ENCODE results near the gene FAM20A.
"Not testable (repeated sequence)": the region's sequence is repeated elsewhere in the genome, so short reads cannot be mapped to it uniquely, and the experiment has no call there.

Gene FAM20A

DNA sequence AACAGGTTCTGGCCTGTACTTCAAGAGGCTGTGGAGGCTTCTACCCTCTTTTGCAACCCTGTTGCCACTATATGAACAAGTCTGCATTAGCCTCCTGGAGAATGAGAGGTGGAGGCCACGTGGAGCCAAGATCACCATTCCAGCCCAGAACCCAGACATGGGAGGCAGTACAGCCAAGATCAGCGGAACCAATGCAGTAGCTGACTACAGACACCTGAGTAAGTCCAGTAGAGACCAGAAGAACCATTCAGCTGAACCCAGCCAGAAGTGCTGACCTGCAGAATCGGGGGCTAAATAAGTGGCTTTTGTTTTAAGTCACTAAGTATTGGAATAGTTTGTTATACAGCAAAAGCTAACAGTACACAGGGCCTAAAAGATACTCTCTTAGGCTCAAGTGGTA, 12.1 kb downstream of the FAM20A start:
- DNase-seq (ENCODE audit: low spot score), result no peak

DNA sequence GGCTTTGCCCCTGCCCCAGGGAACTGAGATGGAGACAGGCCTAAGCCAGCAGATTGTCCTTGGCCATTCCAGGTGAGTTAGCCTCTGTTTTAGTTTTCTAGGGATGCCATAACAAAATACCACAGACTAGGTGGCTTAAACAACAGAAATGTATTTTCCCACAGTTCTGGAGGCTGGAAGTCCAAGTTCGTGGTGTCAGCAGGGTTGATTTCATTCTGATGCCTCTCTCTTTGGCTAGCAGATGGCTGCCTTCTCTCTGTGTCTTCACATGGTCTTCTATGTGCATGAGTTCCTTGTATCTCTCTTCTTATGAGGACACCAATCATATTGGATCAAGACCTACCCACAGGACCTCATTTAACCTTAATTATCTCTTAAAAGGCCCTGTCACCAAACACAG, 12.8 kb downstream of the FAM20A start:
- no peak for DNase-seq (ENCODE audit: low spot score)

DNA sequence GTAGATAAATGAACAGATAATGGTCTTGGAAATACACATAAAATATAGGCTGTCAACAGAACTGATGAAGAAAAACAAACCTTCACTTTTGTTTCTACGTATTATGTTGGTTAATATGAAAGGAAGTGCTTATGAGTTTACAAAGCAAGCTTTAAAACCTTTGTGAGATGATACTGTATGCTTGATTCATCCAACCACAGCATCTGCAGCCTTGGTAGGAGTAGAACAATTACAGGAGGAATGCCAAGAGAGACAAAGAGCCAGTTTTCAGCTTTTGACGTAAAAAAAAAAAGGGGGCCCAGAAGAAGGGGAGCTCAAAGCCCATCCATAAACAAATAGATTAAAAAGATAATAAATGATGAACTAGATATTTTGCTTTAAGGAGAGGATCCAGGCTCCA, 13.3 kb downstream of the FAM20A start:
- no peak for DNase-seq (ENCODE audit: low spot score)

GRCh38 chr17:68587026-68587425, 14.1 kb downstream of the FAM20A start:
- DNase-seq (ENCODE audit: low spot score), result no peak

DNA sequence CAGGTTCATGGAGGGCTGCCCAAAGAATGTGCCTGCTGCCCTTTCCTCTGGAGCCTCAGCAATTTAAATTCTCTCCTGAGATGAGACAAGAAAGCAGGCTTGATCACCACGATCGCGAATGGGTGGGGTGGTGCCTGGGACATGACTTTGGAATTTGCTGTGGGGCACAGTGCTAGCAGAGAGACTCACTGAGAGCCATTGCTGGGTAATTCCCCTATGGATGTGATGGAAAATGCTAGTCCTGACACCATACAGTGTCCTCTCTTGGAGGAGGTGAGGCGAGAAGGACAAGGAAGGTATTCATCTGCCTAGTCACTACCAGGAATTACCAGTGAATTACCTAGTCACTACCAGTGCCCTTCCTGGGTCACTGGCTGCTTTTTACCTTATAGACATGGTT, 15.5 kb downstream of the FAM20A start:
- no peak for DNase-seq (ENCODE audit: low spot score)

DNA sequence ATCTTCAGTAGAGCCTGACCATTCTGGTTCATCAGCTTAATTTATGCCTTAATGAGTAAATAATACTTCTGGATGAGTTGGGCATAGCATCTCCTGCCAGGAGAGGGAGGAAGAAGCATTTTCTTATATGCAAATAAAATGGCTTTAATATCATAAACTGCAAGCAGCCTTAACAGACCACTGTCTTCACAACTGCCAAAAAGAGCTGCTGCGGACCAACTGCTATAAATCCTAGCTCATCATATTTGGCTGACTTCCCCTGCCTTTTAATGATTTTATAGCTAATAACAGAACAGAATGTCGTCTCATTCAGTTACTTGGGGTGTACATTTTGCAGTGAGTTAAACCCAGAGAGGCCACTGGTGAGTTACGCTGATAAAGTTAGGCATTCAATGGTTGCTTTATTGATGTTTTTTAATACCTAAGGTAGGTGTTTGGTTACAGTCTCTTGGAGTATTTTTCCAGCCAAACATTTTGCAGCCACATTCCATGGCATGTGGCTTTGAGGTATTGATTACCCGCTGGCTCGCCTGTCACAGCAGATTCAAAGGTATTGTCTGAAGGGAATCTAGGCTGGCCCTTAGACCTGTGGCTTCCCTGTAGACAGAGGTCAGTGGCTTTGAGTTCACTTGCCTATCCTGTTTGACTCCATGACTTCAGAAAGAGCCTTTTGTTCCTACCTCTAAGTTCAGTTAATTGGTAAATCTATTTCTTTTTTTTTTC, 16.4 kb downstream of the FAM20A start:
- DNase-seq (ENCODE audit: low spot score), result no peak

DNA sequence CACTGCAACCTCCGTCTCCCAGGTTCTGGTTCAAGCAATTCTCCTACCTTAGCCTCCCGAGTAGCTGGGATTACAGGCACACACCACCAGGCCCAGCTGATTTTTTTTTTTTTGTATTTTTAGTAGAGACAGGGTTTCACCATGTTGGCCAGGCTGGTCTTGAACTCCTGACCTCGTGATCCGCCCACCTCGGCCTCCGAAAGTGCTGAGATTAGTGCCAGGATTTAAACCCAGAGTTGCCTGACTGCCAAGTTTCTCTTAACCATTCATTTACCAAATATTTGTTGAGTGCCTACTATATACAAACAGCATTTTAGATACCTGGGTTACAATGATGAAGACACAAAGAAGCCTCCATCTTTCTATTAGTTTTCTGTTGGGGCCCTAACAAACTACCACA, 18.3 kb downstream of the FAM20A start:
- not testable (repeated sequence) for DNase-seq (ENCODE audit: low spot score)

DNA sequence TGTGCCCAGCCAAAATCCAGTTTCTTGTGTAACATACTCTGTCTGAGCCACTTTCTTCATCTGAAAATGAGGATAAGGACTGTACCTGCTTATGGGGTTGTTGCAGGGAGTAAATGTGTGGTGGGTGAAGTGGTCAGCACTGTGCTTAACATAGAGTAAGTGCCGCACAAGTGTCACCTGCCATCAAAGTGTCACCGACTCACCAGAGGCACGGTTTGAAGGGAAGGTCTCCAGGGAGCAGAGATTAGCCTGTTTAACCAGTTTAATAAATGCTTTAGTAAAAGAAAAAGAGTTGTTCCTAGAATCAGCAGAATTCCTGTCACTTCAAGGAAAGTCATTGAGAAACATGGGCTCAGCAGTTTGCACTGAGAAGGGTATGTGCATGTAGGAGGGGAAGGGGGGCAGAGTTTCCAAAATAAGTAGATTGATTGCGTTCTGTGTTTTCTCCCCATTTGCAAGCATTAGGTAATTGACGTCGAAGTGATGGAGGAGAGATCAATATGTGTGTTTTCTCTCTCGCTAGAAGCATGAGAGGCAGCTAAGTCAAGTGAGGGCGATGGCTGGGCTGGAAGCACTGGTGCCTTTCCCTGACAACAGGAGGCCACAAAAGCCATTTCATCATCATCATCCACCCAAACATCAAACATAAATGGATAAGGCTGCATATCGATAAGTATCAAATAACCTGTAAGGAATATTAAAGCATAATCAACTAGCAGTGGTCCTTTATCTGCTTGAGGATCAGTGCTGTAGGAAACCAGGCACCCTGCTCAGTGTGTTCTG, 19.1 kb downstream of the FAM20A start:
- no peak for DNase-seq (ENCODE audit: low spot score)

DNA sequence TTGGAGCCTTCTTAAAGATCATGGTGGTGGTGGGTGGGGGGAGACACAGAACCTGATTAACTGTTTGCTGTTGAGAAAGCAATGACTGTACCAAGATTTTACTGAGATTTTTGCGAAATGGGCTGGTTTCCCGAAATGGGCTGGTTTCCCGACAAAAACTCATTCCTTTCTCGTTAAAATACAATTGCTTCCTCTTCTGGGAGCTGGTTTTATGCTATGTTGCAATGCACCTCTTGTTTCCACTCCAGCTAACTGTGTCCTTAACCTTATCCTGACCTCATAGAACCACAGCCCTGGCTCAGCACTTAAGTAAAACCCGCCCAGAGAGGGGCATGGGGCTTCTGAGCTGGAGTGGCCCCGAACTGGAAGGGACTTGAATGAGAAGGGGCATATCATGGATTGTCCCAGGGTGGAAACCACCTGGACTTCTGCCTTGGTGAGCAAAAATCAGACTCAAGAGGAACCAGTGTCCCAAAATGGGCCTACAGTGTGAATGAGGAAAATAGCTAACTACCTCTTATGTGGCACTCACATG, 20.9 kb downstream of the FAM20A start:
- peak; percentile 20 for DNase-seq (ENCODE audit: low spot score)

DNA sequence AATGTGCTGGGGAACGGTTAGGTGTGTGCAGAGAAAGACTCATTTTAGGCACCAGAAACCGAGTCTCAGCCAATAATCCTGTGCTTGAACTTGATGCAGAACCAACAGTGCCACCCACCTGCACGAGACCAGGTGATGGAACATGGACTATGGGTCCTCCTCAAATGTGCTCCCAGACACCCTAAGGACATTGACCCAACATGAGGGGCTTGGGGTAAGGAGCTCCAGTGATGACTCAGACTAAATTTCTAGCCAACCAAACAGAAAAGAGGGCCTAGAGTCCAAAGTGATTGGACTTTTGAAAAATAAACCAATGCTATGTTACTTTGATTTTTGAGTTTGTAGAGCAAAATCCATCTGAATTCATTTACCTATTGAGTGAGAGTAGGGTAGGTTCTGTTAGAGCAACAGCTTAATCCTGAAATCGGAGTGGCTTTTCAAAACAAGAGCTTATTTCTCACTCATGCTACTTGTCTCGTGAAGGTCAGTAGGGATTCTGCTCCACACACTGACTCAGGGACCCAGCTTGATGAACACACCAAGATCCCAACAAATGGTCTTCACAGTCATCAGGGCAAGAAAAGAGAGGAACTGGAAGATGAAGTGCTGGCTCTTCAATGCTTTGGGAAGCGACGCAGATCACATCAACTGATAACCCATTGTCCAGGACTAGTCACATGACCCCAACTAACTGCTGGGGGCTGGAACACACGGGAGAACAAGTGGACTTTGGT, 21.8 kb downstream of the FAM20A start:
- no peak for DNase-seq (ENCODE audit: low spot score)

- no peak for DNase-seq (ENCODE audit: low spot score)
Observed at GRCh38 chr17:68578236-68578635, 22.9 kb downstream of the FAM20A start.

GRCh38 chr17:68577497-68577821, 23.7 kb downstream of the FAM20A start:
- DNase-seq (ENCODE audit: low spot score), result no peak

- peak; percentile 70 for DNase-seq (ENCODE audit: low spot score)
Observed at GRCh38 chr17:68576811-68577496, 24.2 kb downstream of the FAM20A start.

DNA sequence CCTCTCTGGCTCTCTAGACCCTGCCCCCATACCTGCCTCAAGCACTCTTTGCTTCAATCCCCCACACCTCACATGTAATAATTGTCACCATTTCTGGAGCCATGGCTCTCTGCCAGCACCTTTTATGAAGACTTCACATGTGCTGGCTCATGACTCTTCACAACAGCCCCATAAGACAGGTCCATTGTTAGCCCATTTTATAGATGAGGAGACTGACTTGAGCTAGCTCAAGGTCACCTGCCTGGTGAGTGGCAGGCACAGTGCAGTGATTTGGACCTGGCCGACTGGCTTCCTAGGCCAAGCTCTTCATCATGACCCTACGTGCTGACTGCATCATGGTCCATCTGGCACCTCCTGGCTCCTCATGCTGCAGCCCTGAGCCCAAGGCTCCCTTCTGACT, 25.0 kb downstream of the FAM20A start:
- DNase-seq (ENCODE audit: low spot score), result no peak

DNA sequence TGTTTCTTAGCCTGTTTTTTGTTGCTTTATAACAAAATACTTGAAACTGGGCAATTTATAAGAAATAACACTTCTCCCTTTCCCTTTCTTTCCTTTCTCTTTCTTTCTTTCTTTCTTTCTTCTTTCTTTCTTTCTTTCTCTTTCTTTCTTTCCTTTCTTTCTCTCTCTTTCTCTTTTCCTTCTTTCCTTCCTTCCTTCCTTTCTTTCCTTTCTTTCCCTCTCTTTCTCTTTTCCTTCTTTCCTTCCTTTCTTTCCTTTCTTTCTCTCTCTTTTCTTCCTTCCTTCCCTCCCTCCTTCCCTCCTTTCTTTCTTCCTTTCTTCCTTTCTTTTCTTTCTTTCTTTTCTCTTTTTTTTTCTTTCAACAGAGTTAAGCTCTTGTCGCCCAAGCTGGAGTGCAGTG, 27.8 kb downstream of the FAM20A start:
- DNase-seq (ENCODE audit: low spot score), result no peak

GRCh38 chr17:68572138-68572842, 28.9 kb downstream of the FAM20A start:
- no peak for DNase-seq (ENCODE audit: low spot score)

- no peak for DNase-seq (ENCODE audit: low spot score)
Observed at GRCh38 chr17:68570526-68570925, 30.6 kb downstream of the FAM20A start.

- DNase-seq (ENCODE audit: low spot score), result no peak
Observed at GRCh38 chr17:68569346-68569745, 31.8 kb downstream of the FAM20A start.

DNA sequence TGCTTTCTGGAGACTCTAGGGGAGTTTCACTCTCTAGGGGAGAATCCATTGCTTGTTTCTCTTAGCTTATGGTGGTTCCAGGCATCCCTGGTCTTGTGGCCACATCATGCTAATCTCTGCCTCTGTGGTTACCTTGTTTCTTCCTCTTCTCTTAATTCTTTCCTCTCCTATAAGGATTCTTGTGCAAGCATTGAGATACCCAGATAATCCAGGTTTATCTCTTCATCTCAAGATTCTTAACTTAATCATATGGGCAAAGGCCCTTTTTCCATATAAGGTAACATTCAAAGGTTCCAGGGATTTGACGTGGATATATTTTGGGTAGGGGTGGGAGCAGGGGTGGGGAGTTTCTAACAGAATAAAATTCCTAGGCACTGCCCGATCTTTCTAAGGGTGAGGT, 32.6 kb downstream of the FAM20A start:
- DNase-seq (ENCODE audit: low spot score), result no peak

DNA sequence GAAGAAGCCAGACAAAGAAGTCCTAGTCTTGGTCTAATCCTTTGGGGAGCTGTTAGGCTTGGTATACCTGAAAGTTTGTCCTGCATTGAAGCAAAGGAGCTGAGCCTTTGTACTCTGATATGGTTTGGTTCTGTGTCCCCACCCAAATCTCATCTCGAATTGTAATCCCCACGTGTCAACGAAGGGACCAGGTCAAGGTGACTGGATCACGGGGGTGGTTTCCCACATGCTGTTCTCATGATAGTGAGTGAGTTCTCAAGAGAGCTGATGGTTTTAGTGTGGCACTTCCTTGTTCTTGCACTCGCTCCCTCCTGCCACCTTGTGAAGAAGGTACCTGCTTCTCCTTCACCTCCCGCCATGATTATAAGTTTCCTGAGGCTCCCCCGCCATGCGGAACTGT, 33.6 kb downstream of the FAM20A start:
- no peak for DNase-seq (ENCODE audit: low spot score)

- DNase-seq (ENCODE audit: low spot score), result no peak
Observed at GRCh38 chr17:68567035-68567434, 34.1 kb downstream of the FAM20A start.

DNA sequence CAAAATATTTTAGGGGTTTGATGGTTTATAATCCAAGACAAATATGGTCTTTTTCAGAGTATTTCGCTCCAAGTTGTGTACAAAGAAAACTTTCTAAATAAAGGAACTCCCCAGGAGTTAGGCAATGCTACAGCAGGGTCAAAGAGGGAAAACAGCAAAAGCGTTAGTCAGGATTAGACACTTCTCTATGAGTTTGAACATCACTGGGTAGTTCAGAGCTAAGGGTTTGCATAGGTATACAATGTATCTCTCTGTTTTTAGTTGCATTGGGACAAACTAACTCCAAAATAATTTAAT, 34.8 kb downstream of the FAM20A start:
- DNase-seq (ENCODE audit: low spot score), result no peak

Measured in AG08396 (cell line).